Liver (tissue), 9 donors: ENCODE results near the gene ITPKA. TPM values are rescaled to one million over a fixed set of nuclear protein-coding genes. Genes with fewer than 3 reads are reported as not detected.

Experiments used
- DNase-seq: peaks from one replicate; pipeline ENCODE4 v3.0.0-alpha.2; 2017; ENCODE audit warnings: low spot score
- H3K27ac ChIP-seq, 2 donors: one replicate each; pipeline ENCODE4 v1.7.0; 2013; ENCODE audit warnings: inconsistent platforms in 2 of 2, low read length in 2 of 2, control low read depth in 1 of 2, low read depth in 1 of 2, mild to moderate bottlenecking in 1 of 2
- H3K27me3 ChIP-seq, 4 donors: one replicate each; pipeline versions ENCODE4 v1.6.1 to v1.7.0; 2013; ENCODE audit warnings: low read length in 3 of 4, inconsistent platforms in 1 of 4, mild to moderate bottlenecking in 1 of 4, moderate library complexity in 1 of 4; ENCODE audit not compliant: control insufficient read depth in 4 of 4, insufficient read depth in 4 of 4
- H3K36me3 ChIP-seq, 4 donors: one replicate each; pipeline versions ENCODE4 v1.6.1 to v1.7.0; 2013; ENCODE audit warnings: low read length in 3 of 4, mild to moderate bottlenecking in 3 of 4, low read depth in 1 of 4, moderate library complexity in 1 of 4; ENCODE audit not compliant: control insufficient read depth in 4 of 4, insufficient read depth in 3 of 4
- H3K4me1 ChIP-seq, 4 donors: one replicate each; pipeline versions ENCODE4 v1.6.1 to v1.7.0; 2013; ENCODE audit warnings: low read length in 3 of 4, mild to moderate bottlenecking in 3 of 4, moderate library complexity in 1 of 4; ENCODE audit not compliant: control insufficient read depth in 4 of 4, insufficient read depth in 4 of 4
- H3K4me3 ChIP-seq, 3 donors: one replicate each; pipeline versions ENCODE4 v1.6.1 to v1.7.0; 2013; ENCODE audit warnings: low read length in 3 of 3, control low read depth in 1 of 3, low read depth in 1 of 3, mild to moderate bottlenecking in 1 of 3
- H3K9ac ChIP-seq, 2 donors: one replicate each; pipeline ENCODE4 v1.7.0; 2013; ENCODE audit warnings: low read length in 2 of 2, mild to moderate bottlenecking in 2 of 2, moderate library complexity in 2 of 2, control low read depth in 1 of 2, low read depth in 1 of 2
- H3K9me3 ChIP-seq, 4 donors: one replicate each; pipeline versions ENCODE4 v1.6.1 to v1.7.0; 2013; ENCODE audit warnings: low read length in 3 of 4; ENCODE audit not compliant: control insufficient read depth in 4 of 4
- ATF3 ChIP-seq: IDR thresholded peaks from 2 replicates; pipeline ENCODE4 v1.6.1; 2016; ENCODE audit warnings: antibody characterized with exemption
- CTCF ChIP-seq: fragments of 150-350 bp; IDR thresholded peaks from 2 replicates; pipeline ENCODE4 v1.5.1; 2017; ENCODE audit warnings: improper control_type of control experiment, low read depth, low read length; ENCODE audit not compliant: missing input control
- EGR1 ChIP-seq, 2 donors: IDR thresholded peaks; 2 replicates each; pipeline ENCODE4 v1.6.1; 2016 to 2018; ENCODE audit warnings: antibody characterized with exemption in 2 of 2, low read depth in 2 of 2
- FOXA1 ChIP-seq: IDR thresholded peaks from 2 replicates; pipeline ENCODE4 v1.6.1; 2016; ENCODE audit warnings: antibody characterized with exemption
- FOXA2 ChIP-seq: IDR thresholded peaks from 2 replicates; pipeline ENCODE4 v1.6.1; 2016; ENCODE audit warnings: antibody characterized with exemption
- GABPA ChIP-seq, 2 donors: IDR thresholded peaks in 1 of 2; conservative IDR thresholded peaks in 1 of 2; 2 replicates each; pipeline ENCODE4 v1.6.1; 2016; ENCODE audit warnings: antibody characterized with exemption in 2 of 2, mild to moderate bottlenecking in 1 of 2, moderate library complexity in 1 of 2
- HNF4A ChIP-seq, 2 donors: conservative IDR thresholded peaks; 2 replicates each; pipeline ENCODE4 v1.6.1; 2016; ENCODE audit warnings: antibody characterized with exemption in 2 of 2, mild to moderate bottlenecking in 2 of 2
- HNF4G ChIP-seq: IDR thresholded peaks from 2 replicates; pipeline ENCODE4 v1.6.1; 2016; ENCODE audit warnings: antibody characterized with exemption
- JUND ChIP-seq, 2 donors: IDR thresholded peaks; 2 replicates each; pipeline ENCODE4 v1.6.1; 2016; ENCODE audit warnings: antibody characterized with exemption in 2 of 2
- NR2F2 ChIP-seq: IDR thresholded peaks from 2 replicates; pipeline ENCODE4 v1.6.1; 2016; ENCODE audit warnings: antibody characterized with exemption
- RAD21 ChIP-seq, 2 donors: IDR thresholded peaks; 2 replicates each; pipeline ENCODE4 v1.6.1; 2016; ENCODE audit warnings: antibody characterized with exemption in 2 of 2, mild to moderate bottlenecking in 2 of 2
- REST ChIP-seq: IDR thresholded peaks from 2 replicates; pipeline ENCODE4 v1.6.1; 2016; ENCODE audit warnings: antibody characterized with exemption, mild to moderate bottlenecking
- RXRA ChIP-seq, 2 donors: IDR thresholded peaks; 2 replicates each; pipeline ENCODE4 v1.6.1; 2017 to 2018; ENCODE audit warnings: antibody characterized with exemption in 2 of 2, mild to moderate bottlenecking in 1 of 2
- SP1 ChIP-seq: IDR thresholded peaks from 2 replicates; pipeline ENCODE4 v1.6.1; 2018; ENCODE audit warnings: antibody characterized with exemption, mild to moderate bottlenecking
- TAF1 ChIP-seq: conservative IDR thresholded peaks from 2 replicates; pipeline ENCODE4 v1.6.1; 2016; ENCODE audit warnings: antibody characterized with exemption, mild to moderate bottlenecking
- YY1 ChIP-seq: IDR thresholded peaks from 2 replicates; pipeline ENCODE4 v1.6.1; 2016; ENCODE audit warnings: antibody characterized with exemption, mild to moderate bottlenecking
- WGBS: extraction: QIAGEN DNeasy Blood & Tissue Kit; methylation state at CpG from one replicate; pipeline ENCODE4 v1.1.7; 2013; 5-methylcytosine and 5-hydroxymethylcytosine counted together
- polyA plus RNA-seq, 2 donors: library from polyadenylated mRNA; stranded (reverse) in 1 of 2; unstranded in 1 of 2; fragments of 200-250 nt in 1 of 2; fragments of >200 nt in 1 of 2; fragmentation: Nextera tagmentation in 1 of 2; extraction: Ambion mirVana in 1 of 2; gene quantifications; one replicate each; pipeline versions ENCODE4 v1.2.1 to v1.2.3, GENCODE V29; 2013 to 2015
- total RNA-seq, 2 donors: library from RNA; depleted of rRNA; stranded (reverse); fragments of >200 nt; gene quantifications; one replicate each; pipeline ENCODE4 v1.2.3, GENCODE V29; 2014
- TF ChIP-seq, protein P1 (sequence below): IDR thresholded peaks from 2 replicates; pipeline ENCODE4 v1.6.1; 2016; ENCODE audit warnings: antibody characterized with exemption
- TF ChIP-seq, protein P2 (sequence below): IDR thresholded peaks from 2 replicates; pipeline ENCODE4 v1.6.1; 2016; ENCODE audit warnings: antibody characterized with exemption
- donor health status: healthy.
- donor health status: healthy.
- donor health status: healthy.
- donor health status: healthy.
- donor health status: healthy.

ITPKA gene
- total and polyA plus RNA-seq, 4 donors: 0.36 to 2.4 (median 1.2) TPM

GRCh38 chr15:41499109-41499851 is 5.6 kb downstream of the ITPKA start:
- peaks cover 0 to 2% (median 0%) of the 10 kb centered on the region in 4 donors for H3K27me3 ChIP-seq
- no peak for TF ChIP-seq EGR1 (IDR thresholded peaks at IDR 0.05; ENCODE audit: low read depth in 2 of 2)
- TF ChIP-seq FOXA1: no peak
- TF ChIP-seq NR2F2: no peak
- TF ChIP-seq RXRA (IDR thresholded peaks at IDR 0.05): no peak
- no peak for TF ChIP-seq JUND (IDR thresholded peaks at IDR 0.05)
- no peak for TF ChIP-seq TAF1
- no peak for TF ChIP-seq FOXA2
- TF ChIP-seq GABPA (IDR thresholded peaks at IDR 0.05 in 1 of 2, conservative IDR thresholded peaks at IDR 0.05 in 1 of 2): no peak
- no peak for TF ChIP-seq RAD21 (IDR thresholded peaks at IDR 0.05)
- TF ChIP-seq, protein P1, sequence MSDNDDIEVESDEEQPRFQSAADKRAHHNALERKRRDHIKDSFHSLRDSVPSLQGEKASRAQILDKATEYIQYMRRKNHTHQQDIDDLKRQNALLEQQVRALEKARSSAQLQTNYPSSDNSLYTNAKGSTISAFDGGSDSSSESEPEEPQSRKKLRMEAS: no peak
- TF ChIP-seq, protein P2, sequence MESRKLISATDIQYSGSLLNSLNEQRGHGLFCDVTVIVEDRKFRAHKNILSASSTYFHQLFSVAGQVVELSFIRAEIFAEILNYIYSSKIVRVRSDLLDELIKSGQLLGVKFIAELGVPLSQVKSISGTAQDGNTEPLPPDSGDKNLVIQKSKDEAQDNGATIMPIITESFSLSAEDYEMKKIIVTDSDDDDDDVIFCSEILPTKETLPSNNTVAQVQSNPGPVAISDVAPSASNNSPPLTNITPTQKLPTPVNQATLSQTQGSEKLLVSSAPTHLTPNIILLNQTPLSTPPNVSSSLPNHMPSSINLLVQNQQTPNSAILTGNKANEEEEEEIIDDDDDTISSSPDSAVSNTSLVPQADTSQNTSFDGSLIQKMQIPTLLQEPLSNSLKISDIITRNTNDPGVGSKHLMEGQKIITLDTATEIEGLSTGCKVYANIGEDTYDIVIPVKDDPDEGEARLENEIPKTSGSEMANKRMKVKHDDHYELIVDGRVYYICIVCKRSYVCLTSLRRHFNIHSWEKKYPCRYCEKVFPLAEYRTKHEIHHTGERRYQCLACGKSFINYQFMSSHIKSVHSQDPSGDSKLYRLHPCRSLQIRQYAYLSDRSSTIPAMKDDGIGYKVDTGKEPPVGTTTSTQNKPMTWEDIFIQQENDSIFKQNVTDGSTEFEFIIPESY: no peak
- no peak for TF ChIP-seq HNF4G
- TF ChIP-seq REST: no peak
- no peak for TF ChIP-seq CTCF
- no peak for TF ChIP-seq HNF4A (conservative IDR thresholded peaks at IDR 0.05)
- TF ChIP-seq ATF3: no peak
- no peak for TF ChIP-seq YY1
- no peak for TF ChIP-seq SP1
- H3K4me3 ChIP-seq: no peak overlapping the region
- H3K4me1 ChIP-seq: peaks cover 9 to 31% (median 20%) of the 10 kb centered on the region in 4 donors
- no peaks in the 10 kb centered on the region for H3K36me3 ChIP-seq
- WGBS: 96% methylated on average over 6 of the region's 6 CpGs
- DNase-seq: no peak
- H3K9ac ChIP-seq: no peak overlapping the region
- H3K27ac ChIP-seq: no peak overlapping the region
- H3K9me3 ChIP-seq: no peaks in the 10 kb centered on the region
